DOHH2 (cell line): ENCODE results near the gene ASGR2.

ENCODE experiments used
- CTCF ChIP-seq: fragments of 200-600 bp; sonication (generic); IDR thresholded peaks from one replicate; pipeline ENCODE4 v1.5.1; 2014; ENCODE audit warnings: antibody characterized with exemption, mild to moderate bottlenecking, low read depth, low read length; ENCODE audit not compliant: poor library complexity, severe bottlenecking
- EZH2phosphoT487 ChIP-seq: fragments of 200-600 bp; sonication (generic); IDR thresholded peaks from 2 replicates; pipeline ENCODE4 v1.6.1; 2017; ENCODE audit warnings: borderline replicate concordance, mild to moderate bottlenecking, antibody characterized with exemption, low read length, moderate library complexity, mixed read lengths

- TF ChIP-seq CTCF (no peak), EZH2phosphoT487 (no peak)
Observed at GRCh38 chr17:7098802-7099459, 15.7 kb downstream of the ASGR2 start.
